Measurements from ENCODE around the gene SCMH1. TPM values are rescaled to one million over a fixed set of nuclear protein-coding genes. Genes with fewer than 3 reads are reported as not detected.

The SCMH1 gene
- polyA plus RNA-seq, 3 donors: 35.6 to 37.8 (median 36.6) TPM

- DNase-seq (ENCODE audit: low read depth in 3 of 3, low spot score in 2 of 3): no peak
Measured at GRCh38 chr1:41014871-41015270, 227.2 kb downstream of the SCMH1 start.

GRCh38 chr1:41013796-41014195 lies 228.3 kb downstream of the SCMH1 start:
- no peak for DNase-seq (ENCODE audit: low read depth in 3 of 3, low spot score in 2 of 3)

DNA sequence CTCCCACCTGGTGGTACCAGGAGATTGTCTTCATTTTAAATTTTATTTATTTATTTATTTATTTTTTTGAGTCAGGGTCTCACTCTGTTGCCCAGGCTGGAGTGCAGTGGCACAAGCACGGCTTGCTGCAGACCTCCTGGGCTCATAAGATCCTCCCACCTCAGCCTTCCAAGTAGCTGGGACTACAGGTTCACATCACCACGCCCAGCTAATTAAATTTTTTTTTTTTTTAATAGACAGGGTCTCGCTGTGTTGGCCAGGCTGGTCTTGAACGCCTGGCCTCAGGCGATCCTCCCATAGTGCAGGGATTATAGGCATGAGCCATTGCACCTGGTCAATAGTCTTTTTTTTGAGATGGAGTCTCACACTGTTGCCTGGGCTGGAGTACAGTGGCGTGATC lies 229.1 kb downstream of the SCMH1 start:
- no peak for DNase-seq (ENCODE audit: low read depth in 3 of 3, low spot score in 2 of 3)

- no peak for DNase-seq (ENCODE audit: low read depth in 3 of 3, low spot score in 2 of 3)
Measured at GRCh38 chr1:41010345-41010744, 231.8 kb downstream of the SCMH1 start.

DNA sequence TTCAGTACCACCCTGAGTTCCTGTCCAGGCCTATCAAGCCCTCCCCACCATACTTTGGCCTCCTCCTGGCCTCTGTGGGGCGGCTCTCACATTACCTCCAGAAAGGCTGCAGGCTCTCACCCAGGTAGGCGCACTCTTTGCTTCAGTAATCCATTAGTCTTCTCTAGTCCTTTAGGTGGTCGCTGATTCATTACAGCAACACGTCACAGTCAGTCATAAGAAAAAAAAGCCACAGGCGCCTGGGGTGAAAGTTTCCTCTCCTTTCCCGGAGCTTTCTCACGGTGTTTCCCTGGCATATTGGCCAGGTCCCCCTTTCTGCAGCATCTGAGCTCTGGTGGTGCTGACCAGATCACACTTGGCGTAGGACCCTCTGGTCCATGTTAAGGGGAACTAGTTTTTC lies 232.6 kb downstream of the SCMH1 start:
- DNase-seq (ENCODE audit: low read depth in 3 of 3, low spot score in 2 of 3): no peak

DNA sequence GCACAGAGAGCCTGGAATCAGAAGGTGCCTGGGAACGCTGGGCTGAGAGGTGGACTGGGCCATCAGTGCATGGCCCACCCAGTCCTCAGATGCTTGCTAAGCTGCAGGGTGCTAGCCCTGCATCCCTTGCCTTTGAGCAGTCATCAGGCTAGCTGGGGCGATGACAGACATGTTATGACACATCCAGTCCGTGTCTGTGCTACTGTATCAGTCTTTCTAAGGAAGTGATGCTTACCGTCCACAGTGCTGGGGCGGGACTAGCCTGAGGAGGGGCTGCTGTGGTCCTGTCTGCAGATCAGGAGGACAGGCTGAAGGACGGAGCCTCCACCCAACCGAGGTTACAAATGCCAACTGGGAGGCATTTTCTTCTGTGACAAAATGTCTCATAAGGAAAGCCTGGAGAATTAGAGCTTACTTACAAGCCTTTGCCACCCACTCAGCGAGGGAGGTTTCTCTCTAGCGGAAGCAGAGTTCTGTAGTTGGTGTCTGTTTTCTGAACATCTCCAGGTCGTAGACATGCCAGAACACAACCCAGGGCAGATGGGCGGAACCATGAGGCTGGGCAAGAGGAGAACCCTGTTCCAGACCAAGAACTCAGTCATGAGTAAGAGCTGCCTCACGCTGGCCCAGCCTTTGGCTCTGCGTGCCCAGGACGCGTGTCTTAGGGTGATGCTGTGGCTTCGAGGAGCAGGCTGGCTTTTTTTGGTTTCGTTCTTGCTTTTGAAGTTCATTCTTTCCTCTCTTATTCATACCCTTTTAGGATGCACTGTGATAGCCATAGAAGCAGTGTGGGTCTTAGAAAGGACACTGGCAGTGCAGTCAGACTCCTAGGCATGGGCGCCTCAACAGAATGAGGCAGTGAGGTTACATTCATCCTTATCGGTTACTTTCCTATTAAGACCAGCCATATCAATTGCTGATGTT lies 234.9 kb downstream of the SCMH1 start:
- no peak for DNase-seq (ENCODE audit: low read depth in 3 of 3, low spot score in 2 of 3)

- no peak for DNase-seq (ENCODE audit: low read depth in 3 of 3, low spot score in 2 of 3)
Measured at GRCh38 chr1:41005876-41006275, 236.2 kb downstream of the SCMH1 start.

GRCh38 chr1:41003640-41004220 lies 238.4 kb downstream of the SCMH1 start:
- peak; percentile 58 to 71 (median 70) for DNase-seq (ENCODE audit: low read depth in 3 of 3, low spot score in 2 of 3)

- DNase-seq (ENCODE audit: low read depth in 3 of 3, low spot score in 2 of 3): no peak
Measured at GRCh38 chr1:41003127-41003639, 238.9 kb downstream of the SCMH1 start.

DNA sequence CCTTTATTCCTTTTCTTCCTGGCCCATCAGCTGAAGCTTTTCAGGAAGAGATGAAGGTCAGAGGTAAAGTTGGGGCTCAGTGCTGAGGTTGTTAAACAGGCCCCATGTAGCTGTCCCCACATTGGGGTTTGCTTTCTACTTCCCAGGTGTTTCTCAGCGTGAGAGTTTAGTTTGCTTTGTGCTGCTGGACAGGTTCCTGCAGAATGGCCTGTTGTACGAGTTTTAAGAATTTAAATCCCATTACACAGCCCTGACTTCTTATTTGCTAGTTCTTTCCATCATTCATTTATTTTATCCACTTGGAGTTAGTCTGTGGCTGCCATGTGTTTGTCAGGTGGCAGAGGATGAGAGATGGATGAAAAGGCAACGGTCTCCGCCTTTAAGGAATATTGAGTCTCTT lies 243.4 kb downstream of the SCMH1 start:
- no peak for DNase-seq (ENCODE audit: low read depth in 3 of 3, low spot score in 2 of 3)

GRCh38 chr1:40997096-40997495 lies 245.0 kb downstream of the SCMH1 start:
- DNase-seq (ENCODE audit: low read depth in 3 of 3, low spot score in 2 of 3): no peak

DNA sequence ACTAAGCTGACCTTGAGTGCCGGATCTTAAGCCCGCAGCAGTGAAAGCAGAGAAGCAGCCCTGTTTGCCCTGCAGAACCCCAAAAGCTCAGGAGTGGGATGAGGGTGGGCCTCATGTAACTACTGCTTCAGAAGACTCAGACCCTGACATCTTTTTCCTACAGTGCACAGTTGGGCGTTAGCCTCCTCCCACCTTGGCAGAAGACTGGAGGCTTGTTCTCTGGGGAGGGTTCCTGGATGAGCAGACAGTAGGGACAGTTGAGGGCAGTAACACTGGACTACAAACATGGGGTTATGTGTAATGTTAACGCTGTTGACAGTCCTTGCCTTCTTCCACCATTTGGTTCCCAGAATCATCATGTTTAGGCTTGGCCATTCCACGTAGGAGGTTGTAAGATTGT lies 253.0 kb downstream of the SCMH1 start:
- DNase-seq (ENCODE audit: low read depth in 3 of 3, low spot score in 2 of 3): no peak

GRCh38 chr1:40988280-40988679 lies 253.8 kb downstream of the SCMH1 start:
- DNase-seq (ENCODE audit: low read depth in 3 of 3, low spot score in 2 of 3): no peak

DNA sequence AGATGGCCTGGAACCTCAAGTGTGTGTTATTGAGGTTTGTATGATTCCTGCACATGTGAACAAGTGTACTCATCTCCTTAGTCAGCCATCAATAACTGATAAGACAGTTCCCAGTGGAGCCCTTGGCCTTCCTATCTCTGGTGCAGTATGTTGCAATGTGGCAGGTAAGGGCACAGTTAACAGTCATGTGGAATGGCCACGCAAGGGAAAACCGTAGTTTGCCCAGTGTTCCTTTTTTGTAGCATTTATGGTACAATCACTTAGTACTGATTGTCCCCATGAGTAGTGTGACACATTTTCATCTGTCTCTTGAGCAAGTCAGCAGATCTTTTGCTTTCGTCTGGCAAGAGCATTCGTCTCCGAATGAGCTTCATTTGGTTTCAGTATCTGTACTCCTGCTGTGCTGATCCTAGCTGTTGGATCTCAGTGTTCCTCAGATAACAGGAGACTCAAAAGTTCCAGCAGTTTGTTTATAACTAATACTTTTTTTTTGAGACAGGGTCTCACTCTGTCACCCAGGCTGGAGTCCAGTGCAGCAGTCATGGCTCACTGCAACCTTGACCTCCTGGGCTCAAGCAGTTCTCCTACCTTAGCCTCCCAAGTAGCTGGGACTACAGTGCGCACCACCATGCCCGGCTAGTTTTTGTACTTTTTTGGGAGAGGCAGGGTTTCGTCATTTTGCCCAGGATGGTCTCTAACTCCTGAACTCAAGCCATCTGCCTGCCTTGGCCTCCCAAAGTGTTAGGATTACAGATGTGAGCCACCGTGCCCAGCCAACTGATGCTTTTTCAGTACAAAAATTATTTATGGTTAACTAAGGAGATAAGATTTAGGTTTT lies 254.4 kb downstream of the SCMH1 start:
- no peak for DNase-seq (ENCODE audit: low read depth in 3 of 3, low spot score in 2 of 3)

- no peak for DNase-seq (ENCODE audit: low read depth in 3 of 3, low spot score in 2 of 3)
Measured at GRCh38 chr1:40986956-40987355, 255.2 kb downstream of the SCMH1 start.

DNA sequence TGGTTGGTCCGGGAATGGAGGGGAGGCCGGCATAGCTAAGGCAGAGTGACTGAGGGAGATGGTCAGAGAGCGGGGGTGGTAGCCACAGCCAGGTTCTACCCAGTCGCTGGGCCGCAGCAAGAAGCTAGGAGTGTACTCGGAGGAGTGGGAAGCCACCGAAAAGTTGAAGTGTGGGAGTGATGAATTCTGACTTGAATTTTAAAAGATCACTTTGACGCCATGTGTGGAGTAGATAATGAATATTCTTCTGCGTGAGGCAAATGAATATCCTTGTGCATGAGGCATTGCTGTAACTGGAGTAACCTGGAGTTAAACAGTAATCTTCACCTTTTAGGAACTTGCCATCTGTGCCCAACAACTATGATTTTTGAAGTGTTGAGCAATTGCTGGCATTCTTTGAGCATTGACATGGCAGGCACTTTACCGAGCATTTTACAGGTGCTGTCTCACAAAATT lies 255.8 kb downstream of the SCMH1 start:
- DNase-seq (ENCODE audit: low read depth in 3 of 3, low spot score in 2 of 3): no peak

DNA sequence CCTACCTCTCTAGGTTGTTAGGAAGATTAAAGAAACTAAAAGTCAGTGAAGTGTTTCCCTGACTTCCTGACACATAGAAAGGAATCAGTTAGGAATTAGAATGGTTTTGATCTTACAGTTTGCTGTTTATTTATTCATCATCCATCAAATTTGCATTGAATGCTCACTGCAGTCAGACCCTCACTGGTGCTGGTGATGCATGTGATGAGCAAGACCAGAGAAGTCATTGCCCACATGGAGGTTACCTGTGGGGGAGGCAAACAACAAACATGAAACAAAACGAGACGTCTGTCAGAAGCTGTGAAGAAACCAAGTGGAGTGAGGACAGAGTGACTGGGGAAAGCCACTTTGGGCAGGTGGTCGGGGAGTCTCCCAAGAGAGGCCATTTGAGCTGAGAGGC lies 256.2 kb downstream of the SCMH1 start:
- no peak for DNase-seq (ENCODE audit: low read depth in 3 of 3, low spot score in 2 of 3)

DNA sequence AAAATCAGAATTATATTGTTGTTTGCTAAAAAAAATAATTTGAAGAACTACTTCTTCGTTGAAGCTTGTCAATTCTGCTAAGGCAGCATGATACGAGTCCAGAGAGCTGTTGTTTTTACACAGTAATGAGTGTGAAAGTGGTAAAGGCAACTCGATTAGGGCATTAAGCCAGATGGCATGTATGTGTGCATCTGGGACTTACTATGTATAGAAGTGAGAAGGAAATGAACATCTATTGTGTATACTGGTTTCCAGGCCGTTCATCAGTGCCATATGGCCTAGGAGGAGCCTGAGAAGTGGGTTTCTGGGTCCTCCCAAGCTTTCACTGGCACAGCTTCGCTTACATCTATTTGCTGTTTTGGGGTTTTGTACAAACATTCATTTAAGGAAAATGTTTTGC lies 256.9 kb downstream of the SCMH1 start:
- DNase-seq (ENCODE audit: low read depth in 3 of 3, low spot score in 2 of 3): no peak

GRCh38 chr1:40984531-40984930 lies 257.6 kb downstream of the SCMH1 start:
- DNase-seq (ENCODE audit: low read depth in 3 of 3, low spot score in 2 of 3): no peak

DNA sequence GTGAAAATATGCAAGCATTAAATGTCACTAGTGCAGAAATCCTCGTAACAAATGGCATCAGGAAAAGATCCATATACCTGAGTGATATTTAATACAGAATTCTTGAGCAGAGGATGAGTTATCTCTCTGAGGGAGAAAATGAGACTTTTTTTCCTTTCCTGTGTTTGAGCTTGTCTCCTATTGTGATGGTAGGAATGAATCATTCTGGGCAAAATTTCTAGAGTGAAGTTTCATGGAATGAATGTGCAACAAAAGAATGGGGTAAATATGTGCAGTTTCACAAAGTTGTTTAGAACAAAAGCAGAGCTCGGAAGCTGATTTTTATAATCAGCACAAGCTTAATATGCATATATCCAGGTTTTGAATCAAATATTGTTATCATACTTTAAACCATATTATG lies 258.0 kb downstream of the SCMH1 start:
- DNase-seq (ENCODE audit: low read depth in 3 of 3, low spot score in 2 of 3): no peak

- no peak for DNase-seq (ENCODE audit: low read depth in 3 of 3, low spot score in 2 of 3)
Measured at GRCh38 chr1:40983286-40983685, 258.8 kb downstream of the SCMH1 start.
